Cardiac fibroblast (primary cell): Measurements from ENCODE around the gene MAX.
A peak's percentile ranks its signal among the peaks of the same experiment; 100 is the strongest.
"Not testable (repeated sequence)": the region's sequence is repeated elsewhere in the genome, so short reads cannot be mapped to it uniquely, and the experiment has no call there.

ENCODE experiments used
- DNase-seq, 2 donors: peaks; one replicate each; pipeline versions ENCODE4 v3.0.0 to v3.0.0-alpha.2; 2010; ENCODE audit warnings: low read depth in 2 of 2
- H3K4me3 ChIP-seq, 2 donors: replicated peaks in 1 of 2; 1 replicate in 1 of 2; 2 replicates in 1 of 2; pipeline ENCODE4 v1.5.1; 2011; ENCODE audit warnings: low read depth in 2 of 2, low read length in 2 of 2, mild to moderate bottlenecking in 2 of 2, moderate library complexity in 1 of 2
- TF ChIP-seq, protein P1 (sequence below): IDR thresholded peaks from one replicate; pipeline ENCODE4 v1.5.1; 2011; ENCODE audit warnings: low read depth, mild to moderate bottlenecking, low read length, inconsistent platforms

Gene MAX

GRCh38 chr14:65098586-65098985 is 3.7 kb downstream of the MAX start:
- peak; percentile 41 to 48 for DNase-seq
- TF ChIP-seq, protein P1, sequence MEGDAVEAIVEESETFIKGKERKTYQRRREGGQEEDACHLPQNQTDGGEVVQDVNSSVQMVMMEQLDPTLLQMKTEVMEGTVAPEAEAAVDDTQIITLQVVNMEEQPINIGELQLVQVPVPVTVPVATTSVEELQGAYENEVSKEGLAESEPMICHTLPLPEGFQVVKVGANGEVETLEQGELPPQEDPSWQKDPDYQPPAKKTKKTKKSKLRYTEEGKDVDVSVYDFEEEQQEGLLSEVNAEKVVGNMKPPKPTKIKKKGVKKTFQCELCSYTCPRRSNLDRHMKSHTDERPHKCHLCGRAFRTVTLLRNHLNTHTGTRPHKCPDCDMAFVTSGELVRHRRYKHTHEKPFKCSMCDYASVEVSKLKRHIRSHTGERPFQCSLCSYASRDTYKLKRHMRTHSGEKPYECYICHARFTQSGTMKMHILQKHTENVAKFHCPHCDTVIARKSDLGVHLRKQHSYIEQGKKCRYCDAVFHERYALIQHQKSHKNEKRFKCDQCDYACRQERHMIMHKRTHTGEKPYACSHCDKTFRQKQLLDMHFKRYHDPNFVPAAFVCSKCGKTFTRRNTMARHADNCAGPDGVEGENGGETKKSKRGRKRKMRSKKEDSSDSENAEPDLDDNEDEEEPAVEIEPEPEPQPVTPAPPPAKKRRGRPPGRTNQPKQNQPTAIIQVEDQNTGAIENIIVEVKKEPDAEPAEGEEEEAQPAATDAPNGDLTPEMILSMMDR = no peak
- H3K4me3 ChIP-seq = no peak overlapping the region

DNA sequence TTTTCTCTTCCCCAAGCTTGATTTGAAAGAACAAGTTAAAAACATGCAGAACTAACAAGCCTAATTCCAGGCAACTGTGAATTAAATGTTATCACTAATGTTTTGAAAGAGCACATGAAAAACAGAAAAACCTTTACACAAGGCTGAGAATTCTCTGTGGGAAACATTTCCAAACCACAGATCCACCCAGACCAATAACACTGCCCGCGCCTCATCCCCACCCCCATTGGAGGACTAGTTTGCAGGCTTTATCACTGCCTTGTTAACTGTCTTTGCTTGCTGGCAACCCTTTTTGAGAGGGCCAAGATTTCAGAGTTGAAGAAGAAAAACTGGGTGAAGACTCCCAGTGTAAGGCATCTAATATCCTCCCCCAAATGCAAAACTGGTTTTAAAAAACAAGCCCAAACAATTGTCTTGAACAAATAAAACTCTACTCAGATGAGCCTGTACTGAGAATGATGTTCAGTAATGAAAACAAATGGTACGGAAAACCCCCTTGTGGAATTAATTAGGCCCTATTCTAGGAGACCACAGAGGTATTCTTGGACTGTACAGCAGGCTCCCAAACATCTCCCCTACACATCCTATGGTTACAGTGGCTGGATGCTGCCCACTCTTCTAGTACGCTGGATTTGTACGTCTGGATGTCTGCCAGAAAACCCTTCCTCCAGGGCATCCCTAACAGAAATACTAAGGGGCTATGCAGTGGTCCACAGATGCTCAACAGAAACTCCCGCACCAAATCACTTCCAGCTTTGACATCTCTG is 5.8 kb downstream of the MAX start:
- peak in 1 of 2 donors; percentile 62 for DNase-seq
- TF ChIP-seq, protein P1 = no peak

GRCh38 chr14:65095633-65096205 is 6.6 kb downstream of the MAX start:
- H3K4me3 ChIP-seq = no peak overlapping the region

More for the DNA sequence above, 5.8 kb downstream of the MAX start:
- no peak overlapping the region for H3K4me3 ChIP-seq

DNA sequence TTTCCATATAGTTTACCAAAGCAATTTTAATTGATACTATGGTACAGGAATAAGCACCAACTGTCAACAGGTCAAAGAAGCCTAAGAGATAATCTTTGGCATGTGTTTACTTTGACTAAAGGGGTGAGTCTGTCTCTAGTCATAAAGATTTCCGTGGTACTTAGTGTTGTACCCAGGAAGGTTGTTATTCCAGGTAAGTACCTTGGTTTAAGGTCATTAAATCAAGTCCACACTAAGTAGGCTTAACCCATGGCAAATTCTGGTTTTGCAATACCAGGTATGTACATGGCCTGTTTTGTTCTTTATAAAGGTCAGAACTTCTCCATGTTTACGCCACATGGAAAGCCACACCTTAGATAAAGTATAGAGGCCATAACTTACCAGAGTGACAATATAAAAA is 10.0 kb downstream of the MAX start:
- no peak for DNase-seq
- no peak overlapping the region for H3K4me3 ChIP-seq
- TF ChIP-seq, protein P1 = no peak

More at GRCh38 chr14:65095633-65096205, 6.6 kb downstream of the MAX start:
- peak; percentile 63 to 91 for DNase-seq
- TF ChIP-seq, protein P1 = no peak

- not testable (repeated sequence) for H3K4me3 ChIP-seq, DNase-seq
Measured at GRCh38 chr14:65087835-65088234, 14.5 kb downstream of the MAX start.

DNA sequence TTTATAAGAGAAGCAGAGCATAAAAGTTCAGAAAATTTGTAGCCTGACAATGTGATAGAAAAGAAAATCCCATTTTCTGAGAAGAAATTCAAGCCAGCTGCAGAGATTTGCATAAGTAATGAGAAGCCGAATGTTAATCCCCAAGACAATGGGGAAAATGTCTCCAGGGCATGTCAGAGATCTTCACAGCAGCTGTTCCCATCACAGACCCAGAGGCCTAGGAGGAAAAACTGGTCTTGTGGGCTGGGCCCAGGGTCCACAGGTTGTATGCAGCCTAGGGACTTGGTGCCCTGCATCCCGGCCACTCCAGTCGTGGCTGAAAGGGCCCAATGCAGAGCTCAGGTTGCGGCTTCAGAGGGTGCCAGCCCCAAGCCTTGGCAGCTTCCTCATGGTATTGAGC is 15.6 kb downstream of the MAX start:
- not testable (repeated sequence) for H3K4me3 ChIP-seq

GRCh38 chr14:65084554-65085505 is 17.5 kb downstream of the MAX start:
- TF ChIP-seq, protein P1 = no peak
- peak in 1 of 2 donors; percentile 34 for DNase-seq
- no peak overlapping the region for H3K4me3 ChIP-seq

More for the DNA sequence above, 15.6 kb downstream of the MAX start:
- not testable (repeated sequence) for DNase-seq
